B cell (primary cell): ENCODE results near the gene NEMP1. TPM values are rescaled to one million over a fixed set of nuclear protein-coding genes. Genes with fewer than 3 reads are reported as not detected.
A peak's percentile ranks its signal among the peaks of the same experiment; 100 is the strongest.

Source experiments
- ATAC-seq: fragments of 200-7000 bp; cut with Tn5 transposase; one replicate; pipeline ENCODE4 v1.10.0; 2021; ENCODE audit warnings: low read depth, mild to moderate bottlenecking, moderate number of reproducible peaks, moderate library complexity
- CTCF ChIA-PET: fragments of 350-600 bp; sonication (Branson Sonifier 250); formaldehyde crosslinking; loops from one replicate; lab custom pipeline; 2021; ENCODE audit warnings: antibody characterized with exemption, inconsistent platforms; lab: Charles Lee
- POLR2A ChIA-PET: fragments of 350-600 bp; sonication (Branson Sonifier 250); formaldehyde crosslinking; loops from one replicate; lab custom pipeline; 2021; ENCODE audit warnings: antibody characterized with exemption; lab: Charles Lee
- DNase-seq: peaks from one replicate; pipeline ENCODE4 v3.0.0; 2013
- H2AFZ ChIP-seq: 2 replicates; pipeline ENCODE4 v1.6.1; 2012; ENCODE audit warnings: mild to moderate bottlenecking, low read depth, low read length; ENCODE audit not compliant: insufficient read depth, poor library complexity, severe bottlenecking
- H3K27ac ChIP-seq, 2 donors: 1 replicate in 1 of 2; 2 replicates in 1 of 2; pipeline ENCODE4 v1.5.1; 2012 to 2013; ENCODE audit warnings: low read length in 2 of 2, mild to moderate bottlenecking in 2 of 2, moderate library complexity in 1 of 2
- H3K27me3 ChIP-seq, 4 experiments: fragments of 200-600 bp in 1 of 4; sonication (generic) in 1 of 4; replicated peaks in 1 of 4; 1 replicate in 2 of 4; 2 replicates in 2 of 4; pipeline versions ENCODE4 v1.6.1 to v1.7.0; 2013 to 2016; ENCODE audit warnings: low read length in 3 of 4, mild to moderate bottlenecking in 2 of 4, mixed read lengths in 1 of 4, moderate library complexity in 1 of 4; ENCODE audit not compliant: insufficient read depth in 4 of 4, control insufficient read depth in 3 of 4; ENCODE audit errors: control extremely low read depth in 1 of 4
- H3K36me3 ChIP-seq, 2 experiments: replicated peaks in 1 of 2; 1 replicate in 1 of 2; 2 replicates in 1 of 2; pipeline versions ENCODE4 v1.6.1 to v1.7.1; 2013; ENCODE audit warnings: low read length in 1 of 2; ENCODE audit not compliant: insufficient read depth in 2 of 2, control insufficient read depth in 1 of 2; ENCODE audit errors: control extremely low read depth in 1 of 2, extremely low read depth in 1 of 2
- H3K4me1 ChIP-seq, 2 donors: fragments of 200-600 bp in 1 of 2; sonication (generic) in 1 of 2; 1 replicate in 1 of 2; 2 replicates in 1 of 2; pipeline versions ENCODE4 v1.5.1 to v1.6.1; 2013 to 2017; ENCODE audit warnings: low read length in 2 of 2; ENCODE audit not compliant: control insufficient read depth in 2 of 2, insufficient read depth in 2 of 2
- H3K4me2 ChIP-seq: replicated peaks from 2 replicates; pipeline ENCODE3; 2012; ENCODE audit warnings: mild to moderate bottlenecking, low read depth, low read length; ENCODE audit not compliant: poor library complexity, severe bottlenecking
- H3K4me3 ChIP-seq, 5 experiments: fragments of 200-600 bp in 1 of 5; sonication (generic) in 1 of 5; 1 replicate in 3 of 5; 2 replicates in 2 of 5; pipeline versions ENCODE4 v1.5.1 to v1.7.0; 2011 to 2016; ENCODE audit warnings: low read length in 4 of 5, mild to moderate bottlenecking in 4 of 5, low read depth in 2 of 5, control low read depth in 1 of 5, moderate library complexity in 1 of 5; ENCODE audit not compliant: insufficient read depth in 1 of 5; ENCODE audit errors: control extremely low read depth in 1 of 5, extremely low read depth in 1 of 5
- H3K79me2 ChIP-seq: fragments of 200-600 bp; sonication (generic); one replicate; pipeline ENCODE4 v1.6.0; 2016; ENCODE audit warnings: low read length; ENCODE audit not compliant: control insufficient read depth, insufficient read depth
- H3K9ac ChIP-seq: fragments of 200-600 bp; sonication (generic); 2 replicates; pipeline ENCODE4 v1.6.1; 2017; ENCODE audit warnings: mild to moderate bottlenecking, low read length, moderate library complexity
- H3K9me3 ChIP-seq, 3 donors: one replicate each; pipeline versions ENCODE4 v1.6.1 to v1.7.1; 2013; ENCODE audit warnings: low read length in 2 of 3; ENCODE audit not compliant: control insufficient read depth in 2 of 3, insufficient read depth in 1 of 3; ENCODE audit errors: control extremely low read depth in 1 of 3
- H4K20me1 ChIP-seq: 2 replicates; pipeline ENCODE4 v1.6.0; 2012; ENCODE audit warnings: mild to moderate bottlenecking, low read length; ENCODE audit not compliant: insufficient read depth, control insufficient read depth, poor library complexity, severe bottlenecking
- H3K27ac Mint-ChIP-seq: one replicate; pipeline ENCODE4 v1.8.0; 2021; ENCODE audit warnings: mixed read lengths
- H3K27me3 Mint-ChIP-seq: one replicate; pipeline ENCODE4 v1.8.0; 2021; ENCODE audit warnings: mixed read lengths
- H3K4me1 Mint-ChIP-seq: one replicate; pipeline ENCODE4 v1.8.0; 2021; ENCODE audit warnings: mixed read lengths
- H3K4me3 Mint-ChIP-seq: one replicate; pipeline ENCODE4 v1.8.0; 2021; ENCODE audit warnings: mixed read lengths
- H3K9me3 Mint-ChIP-seq: one replicate; pipeline ENCODE4 v1.8.0; 2022; ENCODE audit warnings: mixed read lengths; ENCODE audit not compliant: insufficient read depth
- EZH2 ChIP-seq: IDR thresholded peaks from 2 replicates; pipeline ENCODE4 v1.6.1; 2012; ENCODE audit warnings: borderline replicate concordance, low read depth, mild to moderate bottlenecking, moderate library complexity, low read length; ENCODE audit not compliant: insufficient read depth, poor library complexity, severe bottlenecking
- WGBS: methylation state at CpG from one replicate; pipeline ENCODE4 v1.1.5; 2013; ENCODE audit warnings: missing lambda C conversion rate; ENCODE audit not compliant: insufficient coverage; 5-methylcytosine and 5-hydroxymethylcytosine counted together
- intact Hi-C: fragments of 100-400 bp; cut with micrococcal nuclease; formaldehyde crosslinking; loops from one replicate; pipeline ENCODE4 v1.10.0; 2022
- polyA plus RNA-seq: library from polyadenylated mRNA; depleted of rRNA; stranded (reverse); fragments of >200 nt; gene quantifications from 2 replicates; pipeline ENCODE4 v1.2.3, GENCODE V29; 2012
- total RNA-seq, 2 donors: library from RNA; stranded (reverse); fragments of 120-200 nt in 1 of 2; gene quantifications; 1 replicate in 1 of 2; 2 replicates in 1 of 2; pipeline versions ENCODE4 v1.2.3 to v1.2.4, GENCODE V29; 2013 to 2022
- TF ChIP-seq, protein P1 (sequence below): fragments of 200-600 bp; IDR thresholded peaks from one replicate; pipeline ENCODE4 v1.8.0; 2022; ENCODE audit warnings: antibody characterized with exemption, mild to moderate bottlenecking

The NEMP1 gene
- total and polyA plus RNA-seq, 2 donors (not counting 1 experiment from before 2014, with no cell fraction given): 13.6 to 35.0 TPM

DNA sequence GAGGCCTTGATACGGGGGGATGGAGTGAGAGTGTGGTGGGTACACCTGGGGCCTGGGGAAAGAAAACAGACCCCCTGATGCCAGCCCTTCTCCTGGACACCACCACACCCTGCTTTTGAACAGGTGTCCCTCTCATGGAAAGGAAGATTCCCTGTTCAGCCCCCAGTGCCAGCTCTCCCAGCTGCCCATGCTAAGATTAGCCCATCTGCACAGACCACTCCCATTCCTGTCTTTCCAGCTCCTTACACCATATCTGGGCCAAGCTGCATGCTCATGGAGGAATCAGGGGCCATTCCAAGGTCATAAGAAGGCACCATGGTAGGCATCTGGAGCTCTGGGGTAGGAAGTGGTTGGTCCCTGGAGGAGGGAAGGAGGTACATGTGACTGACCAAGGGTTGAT lies 20.0 kb upstream of the NEMP1 start:
- Histone ChIP-seq H2AFZ (no peak overlapping the region), H3K79me2 (peaks cover 17% of the 10 kb centered on the region), H4K20me1 (peaks cover 50% of the 10 kb centered on the region), H3K27ac (peak overlapping the region in 1 of 2 donors; percentile 61), H3K27me3 (no peaks in the 10 kb centered on the region), H3K9me3 (no peaks in the 10 kb centered on the region), H3K4me2 (no peak overlapping the region), H3K4me3 (no peak overlapping the region), H3K36me3 (peaks cover 2 to 74% of the 10 kb centered on the region in 2 experiments), H3K9ac (no peak overlapping the region), H3K4me1 (peaks cover 14 to 20% of the 10 kb centered on the region in 2 donors)
- ChIA-PET POLR2A (interaction anchor here (1.1 to 2.4 kb wide), 3 partner anchors 10 to 27 kb away, joined by 4 to 10 read pairs (median 10); partner anchors contain the start of genes NAB2 and STAT6), CTCF (interaction anchor here (1.0 to 18.5 kb wide), 4 partner anchors 8 to 25 kb away, joined by 3 to 406 read pairs (median 128); partner anchors contain the start of genes NAB2, NEMP1 and STAT6)
- TF ChIP-seq EZH2: no peak
- TF ChIP-seq, protein P1, sequence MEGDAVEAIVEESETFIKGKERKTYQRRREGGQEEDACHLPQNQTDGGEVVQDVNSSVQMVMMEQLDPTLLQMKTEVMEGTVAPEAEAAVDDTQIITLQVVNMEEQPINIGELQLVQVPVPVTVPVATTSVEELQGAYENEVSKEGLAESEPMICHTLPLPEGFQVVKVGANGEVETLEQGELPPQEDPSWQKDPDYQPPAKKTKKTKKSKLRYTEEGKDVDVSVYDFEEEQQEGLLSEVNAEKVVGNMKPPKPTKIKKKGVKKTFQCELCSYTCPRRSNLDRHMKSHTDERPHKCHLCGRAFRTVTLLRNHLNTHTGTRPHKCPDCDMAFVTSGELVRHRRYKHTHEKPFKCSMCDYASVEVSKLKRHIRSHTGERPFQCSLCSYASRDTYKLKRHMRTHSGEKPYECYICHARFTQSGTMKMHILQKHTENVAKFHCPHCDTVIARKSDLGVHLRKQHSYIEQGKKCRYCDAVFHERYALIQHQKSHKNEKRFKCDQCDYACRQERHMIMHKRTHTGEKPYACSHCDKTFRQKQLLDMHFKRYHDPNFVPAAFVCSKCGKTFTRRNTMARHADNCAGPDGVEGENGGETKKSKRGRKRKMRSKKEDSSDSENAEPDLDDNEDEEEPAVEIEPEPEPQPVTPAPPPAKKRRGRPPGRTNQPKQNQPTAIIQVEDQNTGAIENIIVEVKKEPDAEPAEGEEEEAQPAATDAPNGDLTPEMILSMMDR: no peak
- intact Hi-C loops: no loop called here
- H3K27ac Mint-ChIP-seq: no peak overlapping the region
- H3K9me3 Mint-ChIP-seq: no peaks in the 10 kb centered on the region
- H3K4me1 Mint-ChIP-seq: peaks cover 41% of the 10 kb centered on the region
- no peaks in the 10 kb centered on the region for H3K27me3 Mint-ChIP-seq
- WGBS: no CpG with 5 or more reads among the region's 1 CpG
- ATAC-seq (no peak), DNase-seq (no peak)
- H3K4me3 Mint-ChIP-seq: no peak overlapping the region

DNA sequence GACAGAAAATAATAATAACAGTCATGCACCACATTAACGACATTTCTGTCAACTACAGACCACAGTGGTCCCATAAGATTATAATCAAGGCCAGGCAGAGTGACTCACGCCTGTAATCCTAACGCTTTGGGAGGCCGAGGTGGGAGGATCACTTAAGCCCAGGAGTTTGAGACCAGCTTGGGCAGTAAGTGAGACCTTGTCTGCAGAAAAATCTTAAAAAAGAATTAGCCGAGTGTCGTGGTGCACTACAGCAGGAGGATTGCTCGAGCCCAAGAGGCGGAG lies 18.9 kb upstream of the NEMP1 start:
- 96% methylated on average over 7 of the region's 8 CpGs for WGBS

More for the DNA sequence above, 18.9 kb upstream of the NEMP1 start:
- H3K4me1 Mint-ChIP-seq: peaks cover 51% of the 10 kb centered on the region
- H3K27me3 ChIP-seq: no peaks in the 10 kb centered on the region
- intact Hi-C loops: no loop called here
- no peak for DNase-seq
- no peaks in the 10 kb centered on the region for H3K9me3 ChIP-seq
- H3K36me3 ChIP-seq: peaks cover 2 to 71% of the 10 kb centered on the region in 2 experiments
- CTCF ChIA-PET: interaction anchor here (1.0 to 18.5 kb wide), 5 partner anchors 8 to 86 kb away, joined by 3 to 406 read pairs (median 10); partner anchors contain the start of genes NAB2, NEMP1 and STAT6
- peak overlapping the region; percentile 59 for H3K27ac Mint-ChIP-seq
- no peaks in the 10 kb centered on the region for H3K9me3 Mint-ChIP-seq
- H2AFZ ChIP-seq: no peak overlapping the region
- peaks cover 17% of the 10 kb centered on the region for H3K79me2 ChIP-seq
- ATAC-seq: no peak
- H3K4me1 ChIP-seq: peaks cover 19 to 27% of the 10 kb centered on the region in 2 donors
- no peak overlapping the region for H3K4me3 Mint-ChIP-seq
- POLR2A ChIA-PET: interaction anchor here (0.7 to 2.4 kb wide), 5 partner anchors 9 to 25 kb away, joined by 3 to 10 read pairs (median 4); partner anchors contain the start of genes NAB2 and STAT6
- no peak overlapping the region for H3K4me3 ChIP-seq
- no peaks in the 10 kb centered on the region for H3K27me3 Mint-ChIP-seq
- no peak overlapping the region for H3K9ac ChIP-seq
- H3K4me2 ChIP-seq: no peak overlapping the region
- H4K20me1 ChIP-seq: peaks cover 47% of the 10 kb centered on the region
- H3K27ac ChIP-seq: no peak overlapping the region
- no peak for TF ChIP-seq EZH2
- TF ChIP-seq, protein P1: no peak
